ENCODE data around the gene OR1N2.

OR1N2 gene

GRCh38 chr9:122552812-122553211 is at the start of gene OR1N2:
Gene OR1N2 (plus strand): TSS chr9:122553112. CDS start chr9:122553212, 100 bp downstream.
- TF ChIP-seq CTCF (IDR thresholded peaks at IDR 0.05; ENCODE audit: control insufficient read depth, insufficient read depth, low read depth, low read length, missing control alignments), result no peak
- no peak within 1 kb of the TSS for H3K4me3 ChIP-seq (ENCODE audit: control insufficient read depth, low read depth, low read length)
- DNase-seq (ENCODE audit: low read depth), result no peak

DNA sequence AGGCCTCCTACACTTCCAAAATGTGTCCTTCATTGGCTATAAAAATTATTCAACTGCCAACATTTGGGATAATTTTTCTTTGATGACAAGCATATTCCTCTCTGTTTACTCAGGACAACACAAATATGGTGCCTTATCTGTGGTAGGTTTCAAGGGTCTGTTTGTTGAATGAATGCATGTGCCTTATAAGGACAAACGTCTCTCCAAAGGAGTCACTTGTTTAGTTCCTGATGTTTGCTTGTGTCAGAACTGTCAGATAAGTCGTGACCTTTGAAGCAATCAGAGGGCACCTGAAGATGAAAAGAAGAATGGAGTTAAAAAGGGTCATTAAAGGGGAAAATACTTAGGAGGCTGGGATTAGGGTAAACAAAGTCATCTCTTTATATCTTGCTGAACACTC is 45.9 kb upstream of the OR1N2 start:
- TF ChIP-seq CTCF (IDR thresholded peaks at IDR 0.05; ENCODE audit: control insufficient read depth, insufficient read depth, low read depth, low read length, missing control alignments), result no peak
- no peak overlapping the region for H3K4me3 ChIP-seq (ENCODE audit: control insufficient read depth, low read depth, low read length)
- DNase-seq (ENCODE audit: low read depth), result no peak

GRCh38 chr9:122510502-122510901 is 42.4 kb upstream of the OR1N2 start, which contains the start of gene OR1J2:
Gene OR1J2 (plus strand): TSS chr9:122510802. CDS start chr9:122510802, 0 bp downstream.
- no peak for TF ChIP-seq CTCF (IDR thresholded peaks at IDR 0.05; ENCODE audit: control insufficient read depth, insufficient read depth, low read depth, low read length, missing control alignments)
- no peak within 1 kb of the TSS for H3K4me3 ChIP-seq (ENCODE audit: control insufficient read depth, low read depth, low read length)
- DNase-seq (ENCODE audit: low read depth), result no peak

GRCh38 chr9:122518226-122518625 is 34.7 kb upstream of the OR1N2 start:
- no peak for TF ChIP-seq CTCF (IDR thresholded peaks at IDR 0.05; ENCODE audit: control insufficient read depth, insufficient read depth, low read depth, low read length, missing control alignments)
- no peak overlapping the region for H3K4me3 ChIP-seq (ENCODE audit: control insufficient read depth, low read depth, low read length)
- DNase-seq (ENCODE audit: low read depth), result no peak

DNA sequence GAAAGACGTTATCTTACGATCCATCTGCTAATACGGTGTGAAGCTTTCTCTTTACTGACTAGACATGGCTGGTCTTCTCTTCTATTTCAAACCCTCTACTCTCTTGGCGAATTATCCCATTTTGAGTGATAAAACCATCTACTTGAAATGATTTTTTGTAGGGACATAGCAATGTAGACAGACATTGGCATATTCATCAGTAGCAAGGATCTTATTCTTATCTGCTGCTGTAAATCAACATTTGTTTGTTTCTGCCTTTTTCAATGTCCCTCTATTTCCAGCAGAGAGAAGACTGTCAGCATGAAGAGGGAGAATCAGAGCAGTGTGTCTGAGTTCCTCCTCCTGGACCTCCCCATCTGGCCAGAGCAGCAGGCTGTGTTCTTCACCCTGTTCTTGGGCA is 34.1 kb upstream of the OR1N2 start, which contains the start of gene OR1J4:
Gene OR1J4, plus strand, starts transcription at position 301 of the 400 bp plus-strand sequence. Its CDS starts 0 bp downstream, at position 301.
- TF ChIP-seq CTCF (IDR thresholded peaks at IDR 0.05; ENCODE audit: control insufficient read depth, insufficient read depth, low read depth, low read length, missing control alignments), result no peak
- no peak for DNase-seq (ENCODE audit: low read depth)

GRCh38 chr9:122519376-122519775 is 33.5 kb upstream of the OR1N2 start:
- DNase-seq (ENCODE audit: low read depth), result no peak
- TF ChIP-seq CTCF (IDR thresholded peaks at IDR 0.05; ENCODE audit: control insufficient read depth, insufficient read depth, low read depth, low read length, missing control alignments), result no peak
- no peak overlapping the region for H3K4me3 ChIP-seq (ENCODE audit: control insufficient read depth, low read depth, low read length)

More for the DNA sequence above, 34.1 kb upstream of the OR1N2 start, which contains the start of gene OR1J4:
- H3K4me3 ChIP-seq (ENCODE audit: control insufficient read depth, low read depth, low read length), result no peak within 1 kb of the TSS

DNA sequence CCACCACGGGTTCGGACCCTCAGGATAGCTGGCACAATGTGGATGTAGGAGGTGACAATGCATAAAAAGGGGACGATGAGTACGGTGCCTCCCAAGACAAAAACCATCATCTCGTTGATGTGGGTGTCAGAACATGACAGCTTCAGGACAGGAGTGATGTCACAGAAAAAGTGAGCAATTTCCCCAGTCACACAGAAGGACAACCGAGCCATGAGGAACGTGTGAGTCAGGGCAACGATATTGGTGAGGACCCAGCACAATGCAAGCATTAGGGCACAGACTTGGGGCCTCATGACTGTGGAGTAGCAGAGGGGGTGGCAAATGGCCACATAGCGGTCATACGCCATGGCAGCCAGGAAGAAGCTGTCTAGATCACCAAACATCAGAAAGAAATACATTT is 26.3 kb upstream of the OR1N2 start:
- DNase-seq (ENCODE audit: low read depth), result no peak
- TF ChIP-seq CTCF (IDR thresholded peaks at IDR 0.05; ENCODE audit: control insufficient read depth, insufficient read depth, low read depth, low read length, missing control alignments), result no peak
- H3K4me3 ChIP-seq (ENCODE audit: control insufficient read depth, low read depth, low read length), result no peak overlapping the region
